AG09309 (cell line): ENCODE measurements around the gene APP.

Experiments used
- DNase-seq: peaks from one replicate; pipeline ENCODE4 v3.0.0-alpha.2; 2010; ENCODE audit warnings: low read depth
- H3K4me3 ChIP-seq: 2 replicates; pipeline ENCODE4 v1.5.1; 2011; ENCODE audit warnings: mild to moderate bottlenecking, low read depth, low read length, moderate library complexity; ENCODE audit not compliant: control insufficient read depth
- CTCF ChIP-seq: IDR thresholded peaks from 2 replicates; pipeline ENCODE4 v1.5.1; 2011; ENCODE audit warnings: mild to moderate bottlenecking, low read depth, low read length, inconsistent platforms; ENCODE audit not compliant: insufficient read depth, control insufficient read depth; ENCODE audit errors: missing control alignments

Gene APP

GRCh38 chr21:25974964-25975363, 195.6 kb downstream of the APP start:
- no peak overlapping the region for H3K4me3 ChIP-seq
- no peak for TF ChIP-seq CTCF
- no peak for DNase-seq

GRCh38 chr21:25970254-25970930, 200.2 kb downstream of the APP start:
- no peak overlapping the region for H3K4me3 ChIP-seq
- no peak for DNase-seq

GRCh38 chr21:25967901-25968438, 202.6 kb downstream of the APP start:
- TF ChIP-seq CTCF, result no peak
- no peak overlapping the region for H3K4me3 ChIP-seq
- DNase-seq, result no peak

More at GRCh38 chr21:25970254-25970930, 200.2 kb downstream of the APP start:
- TF ChIP-seq CTCF, result no peak

GRCh38 chr21:25967181-25967900, 203.2 kb downstream of the APP start:
- H3K4me3 ChIP-seq, result no peak overlapping the region
- DNase-seq, result no peak
- TF ChIP-seq CTCF, result no peak

DNA sequence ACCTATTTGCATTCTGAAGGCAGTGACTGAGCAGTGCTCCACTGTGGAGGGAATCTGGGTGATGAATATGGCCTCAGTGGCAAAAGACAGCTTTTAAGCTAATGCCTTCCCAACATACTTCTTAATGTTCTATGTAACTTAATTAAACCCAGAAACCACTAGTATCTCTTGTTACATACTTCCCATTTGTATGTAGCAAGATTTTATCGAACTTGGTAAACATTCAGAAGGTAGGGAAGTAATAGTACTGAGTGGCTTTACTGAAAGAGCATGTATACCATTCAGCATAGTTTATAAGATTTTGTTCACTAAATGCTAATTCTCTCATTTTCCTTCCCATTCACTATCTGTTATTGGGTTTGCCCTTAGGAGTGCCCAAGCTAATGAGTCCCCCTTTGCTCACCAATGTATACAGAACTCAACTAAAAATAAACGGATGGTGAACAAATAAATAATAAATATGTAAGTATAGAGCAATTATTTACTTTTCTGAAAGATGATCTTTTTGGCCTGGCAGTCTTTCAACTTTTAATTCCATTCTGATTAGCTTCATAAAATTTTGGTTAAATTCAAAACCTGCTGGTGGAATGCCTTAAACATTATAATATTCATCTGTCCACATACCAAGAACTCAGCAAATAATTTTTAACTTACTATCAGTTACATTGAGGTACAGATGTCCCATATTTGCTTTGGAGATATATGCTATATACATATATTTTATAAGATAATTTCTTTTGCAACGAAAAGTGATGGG, 204.4 kb downstream of the APP start:
- H3K4me3 ChIP-seq, result no peak overlapping the region
- no peak for TF ChIP-seq CTCF
- no peak for DNase-seq

DNA sequence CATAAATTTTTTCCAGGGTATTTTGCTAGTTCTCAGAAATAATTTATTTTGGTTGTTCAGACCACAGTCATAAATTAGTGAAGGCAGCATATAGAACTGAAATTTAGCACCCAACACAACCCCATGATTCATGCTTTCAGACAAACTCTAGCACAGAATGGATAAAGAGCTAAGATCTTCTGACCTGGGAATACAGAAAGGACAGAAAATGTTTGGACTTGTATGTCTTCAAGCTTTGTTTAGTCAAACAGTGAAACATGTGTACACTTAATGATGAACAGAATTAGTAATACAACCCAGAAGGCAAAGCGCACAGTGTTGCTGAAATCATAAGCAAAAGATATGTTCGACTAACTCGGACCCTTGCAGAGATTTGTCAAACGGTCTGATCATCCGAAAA, 205.6 kb downstream of the APP start:
- TF ChIP-seq CTCF, result no peak
- no peak overlapping the region for H3K4me3 ChIP-seq
- no peak for DNase-seq
